ENCODE results near the gene ARRDC4.

The ARRDC4 gene

DNA sequence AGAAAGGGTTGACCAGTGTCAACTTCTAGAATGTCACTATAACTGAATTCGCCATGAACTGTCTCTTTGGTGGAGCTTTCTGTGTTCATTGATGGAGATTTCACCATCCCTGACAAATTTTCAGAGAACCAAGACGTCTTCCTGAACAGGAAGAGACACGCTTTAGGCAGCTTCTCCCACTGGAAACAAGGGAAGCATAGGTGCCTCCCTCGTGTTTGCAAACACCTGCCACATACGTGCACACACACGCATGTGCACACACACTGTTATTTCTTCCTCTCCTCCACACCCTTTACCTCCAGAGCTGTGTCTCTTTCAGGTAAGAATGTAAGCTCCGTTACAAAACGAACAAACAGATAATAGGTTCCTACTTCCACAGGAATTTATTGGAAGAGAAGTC is 15.6 kb downstream of the ARRDC4 start:
- TF ChIP-seq, protein P1, sequence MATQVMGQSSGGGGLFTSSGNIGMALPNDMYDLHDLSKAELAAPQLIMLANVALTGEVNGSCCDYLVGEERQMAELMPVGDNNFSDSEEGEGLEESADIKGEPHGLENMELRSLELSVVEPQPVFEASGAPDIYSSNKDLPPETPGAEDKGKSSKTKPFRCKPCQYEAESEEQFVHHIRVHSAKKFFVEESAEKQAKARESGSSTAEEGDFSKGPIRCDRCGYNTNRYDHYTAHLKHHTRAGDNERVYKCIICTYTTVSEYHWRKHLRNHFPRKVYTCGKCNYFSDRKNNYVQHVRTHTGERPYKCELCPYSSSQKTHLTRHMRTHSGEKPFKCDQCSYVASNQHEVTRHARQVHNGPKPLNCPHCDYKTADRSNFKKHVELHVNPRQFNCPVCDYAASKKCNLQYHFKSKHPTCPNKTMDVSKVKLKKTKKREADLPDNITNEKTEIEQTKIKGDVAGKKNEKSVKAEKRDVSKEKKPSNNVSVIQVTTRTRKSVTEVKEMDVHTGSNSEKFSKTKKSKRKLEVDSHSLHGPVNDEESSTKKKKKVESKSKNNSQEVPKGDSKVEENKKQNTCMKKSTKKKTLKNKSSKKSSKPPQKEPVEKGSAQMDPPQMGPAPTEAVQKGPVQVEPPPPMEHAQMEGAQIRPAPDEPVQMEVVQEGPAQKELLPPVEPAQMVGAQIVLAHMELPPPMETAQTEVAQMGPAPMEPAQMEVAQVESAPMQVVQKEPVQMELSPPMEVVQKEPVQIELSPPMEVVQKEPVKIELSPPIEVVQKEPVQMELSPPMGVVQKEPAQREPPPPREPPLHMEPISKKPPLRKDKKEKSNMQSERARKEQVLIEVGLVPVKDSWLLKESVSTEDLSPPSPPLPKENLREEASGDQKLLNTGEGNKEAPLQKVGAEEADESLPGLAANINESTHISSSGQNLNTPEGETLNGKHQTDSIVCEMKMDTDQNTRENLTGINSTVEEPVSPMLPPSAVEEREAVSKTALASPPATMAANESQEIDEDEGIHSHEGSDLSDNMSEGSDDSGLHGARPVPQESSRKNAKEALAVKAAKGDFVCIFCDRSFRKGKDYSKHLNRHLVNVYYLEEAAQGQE (IDR thresholded peaks at IDR 0.05; ENCODE audit: insufficient read depth in 1 of 2, low read depth in 2 of 2, low read length in 2 of 2): no peak
- TF ChIP-seq POLR2AphosphoS5 (IDR thresholded peaks at IDR 0.05; ENCODE audit: low read depth, low read length) (no peak), TAF1 (IDR thresholded peaks at IDR 0.05; ENCODE audit: borderline replicate concordance, insufficient read depth, low read length) (no peak)

DNA sequence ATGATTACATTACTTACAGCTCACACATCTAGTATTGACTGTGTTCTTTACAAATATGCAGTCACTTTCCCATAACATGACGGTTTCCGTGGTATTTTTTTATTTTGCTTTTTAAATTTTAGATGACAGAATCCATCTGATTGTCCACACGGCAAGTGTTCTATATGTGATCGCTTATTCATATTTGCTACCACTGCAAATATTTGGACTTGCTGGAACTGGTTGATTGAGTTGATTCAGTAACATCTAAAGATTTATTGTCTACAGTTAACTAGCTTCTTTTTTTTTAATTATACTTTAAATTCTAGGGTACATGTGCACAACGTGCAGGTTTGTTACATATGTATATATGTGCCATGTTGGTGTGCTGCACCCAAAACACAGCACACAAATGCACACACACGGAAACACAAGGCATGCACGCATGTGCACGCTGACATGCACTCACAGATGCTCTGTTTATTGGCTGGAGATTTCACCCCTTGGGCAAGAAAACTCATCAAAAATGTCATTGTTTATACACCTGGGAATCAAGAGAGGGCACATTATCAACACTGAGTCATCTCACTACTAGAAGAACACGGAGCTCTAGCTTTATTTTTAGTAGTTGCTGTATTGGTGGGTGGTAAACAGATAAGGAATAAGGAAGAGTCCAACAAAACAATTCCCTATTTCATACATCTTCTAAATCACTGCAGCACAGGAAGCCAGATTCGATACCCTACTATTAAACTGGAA is 16.4 kb downstream of the ARRDC4 start:
- no peak for TF ChIP-seq POLR2AphosphoS5 (IDR thresholded peaks at IDR 0.05; ENCODE audit: low read depth, low read length)
- no peak for TF ChIP-seq SIN3A (IDR thresholded peaks at IDR 0.05; ENCODE audit: borderline replicate concordance, insufficient read depth, low read length)
- TF ChIP-seq, protein P1 (IDR thresholded peaks at IDR 0.05; ENCODE audit: insufficient read depth in 1 of 2, low read depth in 2 of 2, low read length in 2 of 2): no peak
- TF ChIP-seq FOXP2 (optimal IDR thresholded peaks at IDR 0.05; ENCODE audit: borderline replicate concordance, extremely low read depth, extremely low read length, insufficient read depth): no peak
- no peak for TF ChIP-seq TAF1 (IDR thresholded peaks at IDR 0.05; ENCODE audit: borderline replicate concordance, insufficient read depth, low read length)

DNA sequence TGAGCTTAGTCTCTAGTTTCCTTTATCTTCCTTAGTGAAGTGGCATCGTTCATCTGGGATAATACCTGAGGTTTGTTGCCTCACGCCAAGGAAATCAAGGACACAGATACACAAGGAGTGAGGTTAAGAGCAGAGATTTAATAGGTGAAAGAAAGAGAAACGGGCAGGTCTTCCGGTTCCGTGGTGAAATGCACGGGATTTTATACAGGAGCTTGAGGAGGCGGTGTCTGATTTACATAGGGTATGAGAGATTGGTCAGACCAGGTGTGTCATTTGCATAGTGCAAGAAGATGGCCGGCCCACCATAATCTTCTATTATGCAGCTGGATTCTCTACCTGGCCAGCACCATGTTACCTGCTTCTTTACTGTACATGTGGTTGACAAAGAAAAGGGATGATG is 17.2 kb downstream of the ARRDC4 start:
- TF ChIP-seq SIN3A (IDR thresholded peaks at IDR 0.05; ENCODE audit: borderline replicate concordance, insufficient read depth, low read length): no peak
- TF ChIP-seq, protein P1 (IDR thresholded peaks at IDR 0.05; ENCODE audit: insufficient read depth in 1 of 2, low read depth in 2 of 2, low read length in 2 of 2): no peak
- no peak for TF ChIP-seq FOXP2 (optimal IDR thresholded peaks at IDR 0.05; ENCODE audit: borderline replicate concordance, extremely low read depth, extremely low read length, insufficient read depth)
- no peak for TF ChIP-seq POLR2AphosphoS5 (IDR thresholded peaks at IDR 0.05; ENCODE audit: low read depth, low read length)
- no peak for TF ChIP-seq TAF1 (IDR thresholded peaks at IDR 0.05; ENCODE audit: borderline replicate concordance, insufficient read depth, low read length)

DNA sequence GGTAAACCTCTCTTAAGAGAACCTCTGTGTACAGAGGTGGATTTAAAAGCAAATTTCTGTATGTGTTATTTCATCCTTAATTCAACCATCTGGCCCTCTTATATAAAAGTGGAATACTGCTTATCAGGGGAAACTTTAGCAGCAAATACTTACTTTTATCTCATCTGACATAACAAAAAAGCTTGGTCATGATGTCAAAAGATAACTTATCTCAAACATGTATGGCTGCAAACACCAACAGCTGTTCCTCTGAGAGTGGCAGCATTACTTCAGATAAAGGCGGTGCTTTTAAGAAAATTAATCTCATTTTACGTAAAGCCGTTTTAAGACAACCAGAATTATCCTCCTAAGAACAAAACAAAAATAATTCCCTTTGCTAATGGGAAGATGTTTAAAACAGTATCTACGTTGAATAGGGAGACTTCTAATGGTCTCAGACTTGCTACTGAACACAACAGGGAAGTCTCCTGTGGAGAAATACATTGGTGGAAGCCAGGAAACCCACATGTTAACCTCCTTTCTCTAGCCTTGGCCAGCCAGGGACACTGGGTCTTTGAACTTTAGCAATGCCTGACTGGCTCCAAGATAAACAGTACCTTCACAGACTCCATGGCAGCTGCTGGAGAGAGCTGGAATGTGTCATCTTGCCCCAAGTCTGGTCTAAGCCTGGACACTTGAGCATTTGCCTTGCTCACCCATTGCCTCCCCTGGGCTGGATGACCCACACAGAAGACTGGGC is 18.1 kb downstream of the ARRDC4 start:
- TF ChIP-seq SIN3A (IDR thresholded peaks at IDR 0.05; ENCODE audit: borderline replicate concordance, insufficient read depth, low read length): no peak
- no peak for TF ChIP-seq TAF1 (IDR thresholded peaks at IDR 0.05; ENCODE audit: borderline replicate concordance, insufficient read depth, low read length)
- no peak for TF ChIP-seq FOXP2 (optimal IDR thresholded peaks at IDR 0.05; ENCODE audit: borderline replicate concordance, extremely low read depth, extremely low read length, insufficient read depth)
- TF ChIP-seq, protein P1 (IDR thresholded peaks at IDR 0.05; ENCODE audit: insufficient read depth in 1 of 2, low read depth in 2 of 2, low read length in 2 of 2): no peak
- no peak for TF ChIP-seq POLR2AphosphoS5 (IDR thresholded peaks at IDR 0.05; ENCODE audit: low read depth, low read length)

Data from PFSK-1 (cell line).